ENCODE measurements around the gene MTA2. TPM values are rescaled to one million over a fixed set of nuclear protein-coding genes. Genes with fewer than 3 reads are reported as not detected.
"Not testable (repeated sequence)": the region's sequence is repeated elsewhere in the genome, so short reads cannot be mapped to it uniquely, and the experiment has no call there.

Gene MTA2
- total RNA-seq, 2 experiments from 2014 or later: 270 to 299 TPM

GRCh38 chr11:62627713-62628112 is 26.0 kb upstream of the MTA2 start:
- no peak for DNase-seq
- Mint-ChIP-seq H3K27me3 (no peaks in the 10 kb centered on the region), H3K27ac (peak overlapping the region; percentile 27), H3K36me3 (ENCODE audit: low read depth) (peaks cover 58% of the 10 kb centered on the region), H3K4me3 (no peak overlapping the region), H3K9me3 (no peaks in the 10 kb centered on the region), H3K4me1 (peaks cover 2% of the 10 kb centered on the region)
- CTCF ChIA-PET: interaction anchor here (0.8 to 2.6 kb wide), 3 partner anchors 12 to 53 kb away, joined by 3 to 14 read pairs (median 4); no protein-coding TSS in a partner anchor
- POLR2A ChIA-PET: no interaction called here

GRCh38 chr11:62622476-62623089 is 20.9 kb upstream of the MTA2 start:
- H3K4me1 Mint-ChIP-seq: peaks cover 26% of the 10 kb centered on the region
- DNase-seq: no peak
- peaks cover 41% of the 10 kb centered on the region for H3K36me3 Mint-ChIP-seq (ENCODE audit: low read depth)
- H3K9me3 Mint-ChIP-seq: no peaks in the 10 kb centered on the region
- ChIA-PET CTCF (interaction anchor here (1.0 to 4.7 kb wide), 12 partner anchors 9 to 198 kb away, joined by 3 to 40 read pairs (median 5); partner anchors contain the start of genes ROM1 and ZBTB3), POLR2A (interaction anchor here (0.6 to 1.7 kb wide), 2 partner anchors 30 to 31 kb away, joined by 3 to 9 read pairs; partner anchors contain the start of gene TUT1)
- no peaks in the 10 kb centered on the region for H3K27me3 Mint-ChIP-seq
- H3K4me3 Mint-ChIP-seq: peak overlapping the region; percentile 85
- peak overlapping the region; percentile 96 for H3K27ac Mint-ChIP-seq

GRCh38 chr11:62621567-62622470 is 20.2 kb upstream of the MTA2 start, which contains the start of gene B3GAT3:
B3GAT3 (minus strand) TSS chr11:62621986; CDS start chr11:62621947, 39 bp downstream.
- POLR2A ChIA-PET: interaction anchor here (0.6 to 1.7 kb wide), 3 partner anchors 29 to 43 kb away, joined by 3 to 9 read pairs (median 4); partner anchors contain the start of genes C11orf98, CSKMT and TUT1

GRCh38 chr11:62621027-62621566 is 19.4 kb upstream of the MTA2 start:
- H3K27ac Mint-ChIP-seq: peak overlapping the region; percentile 98
- ChIA-PET POLR2A (interaction anchor here (0.7 to 1.7 kb wide), 2 partner anchors 30 to 44 kb away, joined by 4 to 9 read pairs; partner anchors contain the start of genes C11orf98, CSKMT and TUT1), CTCF (interaction anchor here (0.6 to 4.7 kb wide), 10 partner anchors 8 to 196 kb away, joined by 3 to 40 read pairs (median 4); partner anchors contain the start of genes EML3, LBHD1 and ROM1)
- DNase-seq: no peak
- no peaks in the 10 kb centered on the region for H3K9me3 Mint-ChIP-seq
- peak overlapping the region; percentile 85 for H3K4me3 Mint-ChIP-seq
- peaks cover 32% of the 10 kb centered on the region for H3K4me1 Mint-ChIP-seq
- H3K36me3 Mint-ChIP-seq (ENCODE audit: low read depth): peaks cover 36% of the 10 kb centered on the region
- no peaks in the 10 kb centered on the region for H3K27me3 Mint-ChIP-seq

More at GRCh38 chr11:62621567-62622470, 20.2 kb upstream of the MTA2 start, which contains the start of gene B3GAT3:
- Mint-ChIP-seq H3K4me1 (peaks cover 27% of the 10 kb centered on the region), H3K9me3 (no peaks in the 10 kb centered on the region), H3K4me3 (peak within 1 kb of the TSS; percentile 85), H3K27ac (peak within 1 kb of the TSS; percentile 98), H3K36me3 (ENCODE audit: low read depth) (peaks cover 36% of the 10 kb centered on the region), H3K27me3 (no peaks in the 10 kb centered on the region)
- CTCF ChIA-PET: interaction anchor here (1.0 to 4.7 kb wide), 14 partner anchors 8 to 164 kb away, joined by 3 to 40 read pairs (median 4); partner anchors contain the start of genes EML3, LBHD1, ROM1 and ZBTB3
- DNase-seq: peak; percentile 98

GRCh38 chr11:62616957-62617356 is 15.3 kb upstream of the MTA2 start:
- DNase-seq, POLR2A ChIA-PET, H3K27ac Mint-ChIP-seq, H3K27me3 Mint-ChIP-seq, H3K9me3 Mint-ChIP-seq, H3K4me3 Mint-ChIP-seq: not testable (repeated sequence)
- H3K4me1 Mint-ChIP-seq: peaks cover 45% of the 10 kb centered on the region
- peaks cover 37% of the 10 kb centered on the region for H3K36me3 Mint-ChIP-seq (ENCODE audit: low read depth)
- CTCF ChIA-PET: interaction anchor here (0.8 kb wide), 1 partner anchor 23 kb away, joined by 3 read pairs; no protein-coding TSS in a partner anchor

GRCh38 chr11:62615521-62615920 is 13.9 kb upstream of the MTA2 start:
- no peak for DNase-seq
- no peaks in the 10 kb centered on the region for H3K27me3 Mint-ChIP-seq
- H3K4me1 Mint-ChIP-seq: peaks cover 44% of the 10 kb centered on the region
- CTCF ChIA-PET: interaction anchor here (0.6 to 1.0 kb wide), 2 partner anchors 11 to 1621 kb away, joined by 3 to 4 read pairs; no protein-coding TSS in a partner anchor
- H3K9me3 Mint-ChIP-seq: no peaks in the 10 kb centered on the region
- peaks cover 34% of the 10 kb centered on the region for H3K36me3 Mint-ChIP-seq (ENCODE audit: low read depth)
- POLR2A ChIA-PET: no interaction called here
- no peak overlapping the region for H3K4me3 Mint-ChIP-seq
- H3K27ac Mint-ChIP-seq: peak overlapping the region; percentile 62

- H3K4me3 Mint-ChIP-seq: peak overlapping the region; percentile 30
- peaks cover 40% of the 10 kb centered on the region for H3K36me3 Mint-ChIP-seq (ENCODE audit: low read depth)
- ChIA-PET POLR2A (no interaction called here), CTCF (interaction anchor here (1.2 to 1.5 kb wide), 2 partner anchors 56 to 267 kb away, joined by 3 read pairs; partner anchors contain the start of gene SLC3A2)
- no peaks in the 10 kb centered on the region for H3K27me3 Mint-ChIP-seq
- peak overlapping the region; percentile 87 for H3K27ac Mint-ChIP-seq
- H3K9me3 Mint-ChIP-seq: no peaks in the 10 kb centered on the region
- no peak for DNase-seq
- peaks cover 43% of the 10 kb centered on the region for H3K4me1 Mint-ChIP-seq
These were observed 12.6 kb upstream of the MTA2 start for GRCh38 chr11:62614275-62614674.

GRCh38 chr11:62613291-62613778 is 11.7 kb upstream of the MTA2 start:
- Mint-ChIP-seq H3K36me3 (ENCODE audit: low read depth) (peaks cover 40% of the 10 kb centered on the region), H3K9me3 (no peaks in the 10 kb centered on the region), H3K4me3 (peak overlapping the region; percentile 56), H3K4me1 (peaks cover 47% of the 10 kb centered on the region), H3K27ac (peak overlapping the region; percentile 87), H3K27me3 (no peaks in the 10 kb centered on the region)
- ChIA-PET CTCF (interaction anchor here (0.9 to 1.6 kb wide), 7 partner anchors 8 to 268 kb away, joined by 3 to 5 read pairs (median 3); partner anchors contain the start of genes MTA2 and SLC3A2), POLR2A (no interaction called here)
- DNase-seq: no peak

GRCh38 chr11:62612366-62613290 is 11.0 kb upstream of the MTA2 start, which contains the start of the genes EML3 and ROM1:
EML3 (minus strand) TSS chr11:62612775; CDS start chr11:62612457, 318 bp downstream.
ROM1 (plus strand) TSS chr11:62613257; CDS start chr11:62613282, 25 bp downstream.
- H3K27ac Mint-ChIP-seq: peak within 1 kb of the TSS; percentile 94
- peaks cover 45% of the 10 kb centered on the region for H3K36me3 Mint-ChIP-seq (ENCODE audit: low read depth)
- DNase-seq: peak; percentile 90
- no peaks in the 10 kb centered on the region for H3K9me3 Mint-ChIP-seq
- H3K4me3 Mint-ChIP-seq: peak within 1 kb of the TSS; percentile 96
- no peaks in the 10 kb centered on the region for H3K27me3 Mint-ChIP-seq
- H3K4me1 Mint-ChIP-seq: peaks cover 54% of the 10 kb centered on the region
- ChIA-PET POLR2A (interaction anchor here (0.7 kb wide), 1 partner anchor 60 kb away, joined by 3 read pairs; no protein-coding TSS in a partner anchor), CTCF (interaction anchor here (0.9 to 4.5 kb wide), 21 partner anchors 9 to 269 kb away, joined by 3 to 40 read pairs (median 4); partner anchors contain the start of genes B3GAT3, BSCL2, C11orf98 and CSKMT)

GRCh38 chr11:62611705-62612365 is 10.2 kb upstream of the MTA2 start:
- Mint-ChIP-seq H3K4me1 (peaks cover 55% of the 10 kb centered on the region), H3K4me3 (peak overlapping the region; percentile 96), H3K36me3 (ENCODE audit: low read depth) (peaks cover 51% of the 10 kb centered on the region), H3K9me3 (no peaks in the 10 kb centered on the region), H3K27me3 (no peaks in the 10 kb centered on the region), H3K27ac (peak overlapping the region; percentile 94)
- POLR2A ChIA-PET: interaction anchor here (0.7 to 1.2 kb wide), 2 partner anchors 53 to 61 kb away, joined by 3 read pairs; partner anchors contain the start of gene C11orf98
- CTCF ChIA-PET: interaction anchor here (0.9 to 4.5 kb wide), 17 partner anchors 10 to 116 kb away, joined by 3 to 40 read pairs (median 4); partner anchors contain the start of genes B3GAT3, BSCL2, C11orf98 and CSKMT
- no peak for DNase-seq

All from activated CD4-positive, alpha-beta T cell treated with anti-CD3 and anti-CD28 coated beads, Interleukin-2, amount 10 ng/mL, durations not matched to agents 7 days and 5 days (primary cell).